ENCODE data around the gene PAK6.
A peak's percentile ranks its signal among the peaks of the same experiment; 100 is the strongest.

Gene PAK6

DNA sequence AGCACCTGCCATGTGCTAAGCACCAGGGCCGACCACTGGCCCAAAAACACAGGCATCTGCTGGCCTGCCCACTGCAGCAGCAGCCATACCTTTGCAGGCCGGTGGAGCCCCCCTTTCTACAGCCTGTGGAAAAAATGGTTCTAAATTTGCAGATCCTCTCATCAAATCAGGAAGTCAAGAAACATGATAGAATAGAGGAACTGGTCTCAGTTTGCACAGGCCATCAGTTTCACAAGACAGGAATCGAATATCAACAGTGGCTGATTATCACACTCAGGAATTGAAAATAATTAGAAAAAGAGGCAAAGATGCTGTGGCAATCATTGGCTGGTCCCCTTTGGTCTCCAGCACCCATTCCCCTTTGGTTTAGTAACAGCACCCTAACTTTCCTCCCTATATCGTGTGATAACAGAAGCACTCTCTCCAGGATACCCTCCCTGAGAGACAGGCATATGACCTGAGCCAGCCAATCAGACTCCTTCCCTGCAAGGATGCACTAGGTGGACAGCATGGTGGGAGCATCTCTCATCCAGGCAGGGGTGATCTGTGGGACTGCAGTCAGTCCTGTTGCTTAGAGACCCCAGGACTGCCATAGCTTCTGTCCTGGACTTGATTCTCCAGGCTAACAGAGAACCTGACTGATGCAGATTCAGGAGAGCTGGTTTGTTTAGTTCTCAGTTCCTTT is 3.5 kb upstream of the PAK6 start:
- Histone ChIP-seq H3K4me2 (ENCODE audit: low read depth, low read length, poor library complexity, severe bottlenecking) (no peak overlapping the region), H3K9me3 (ENCODE audit: insufficient read depth, low read depth, low read length) (no peaks in the 10 kb centered on the region), H3K4me1 (ENCODE audit: insufficient read depth, low read length, poor library complexity, severe bottlenecking) (peaks cover 6% of the 10 kb centered on the region), H4K20me1 (ENCODE audit: insufficient read depth, low read length, poor library complexity, severe bottlenecking) (no peaks in the 10 kb centered on the region), H3K79me2 (ENCODE audit: insufficient read depth, low read length) (no peaks in the 10 kb centered on the region), H3F3A (ENCODE audit: low read depth) (no peaks in the 10 kb centered on the region), H2AFZ (ENCODE audit: low read length) (no peak overlapping the region), H3K4me3 (ENCODE audit: low read length, poor library complexity, severe bottlenecking) (no peak overlapping the region), H3K27me3 (ENCODE audit: insufficient read depth, low read length, poor library complexity, severe bottlenecking) (no peaks in the 10 kb centered on the region), H3K9ac (ENCODE audit: low read depth, low read length, poor library complexity, severe bottlenecking) (no peak overlapping the region), H3K36me3 (ENCODE audit: insufficient read depth, low read length) (peaks cover 5% of the 10 kb centered on the region; the same call in 1 of the 2 replicates), H3K9me2 (replicated peaks; ENCODE audit: low read depth, low read length) (no peaks in the 10 kb centered on the region)
- TF ChIP-seq, protein P1, sequence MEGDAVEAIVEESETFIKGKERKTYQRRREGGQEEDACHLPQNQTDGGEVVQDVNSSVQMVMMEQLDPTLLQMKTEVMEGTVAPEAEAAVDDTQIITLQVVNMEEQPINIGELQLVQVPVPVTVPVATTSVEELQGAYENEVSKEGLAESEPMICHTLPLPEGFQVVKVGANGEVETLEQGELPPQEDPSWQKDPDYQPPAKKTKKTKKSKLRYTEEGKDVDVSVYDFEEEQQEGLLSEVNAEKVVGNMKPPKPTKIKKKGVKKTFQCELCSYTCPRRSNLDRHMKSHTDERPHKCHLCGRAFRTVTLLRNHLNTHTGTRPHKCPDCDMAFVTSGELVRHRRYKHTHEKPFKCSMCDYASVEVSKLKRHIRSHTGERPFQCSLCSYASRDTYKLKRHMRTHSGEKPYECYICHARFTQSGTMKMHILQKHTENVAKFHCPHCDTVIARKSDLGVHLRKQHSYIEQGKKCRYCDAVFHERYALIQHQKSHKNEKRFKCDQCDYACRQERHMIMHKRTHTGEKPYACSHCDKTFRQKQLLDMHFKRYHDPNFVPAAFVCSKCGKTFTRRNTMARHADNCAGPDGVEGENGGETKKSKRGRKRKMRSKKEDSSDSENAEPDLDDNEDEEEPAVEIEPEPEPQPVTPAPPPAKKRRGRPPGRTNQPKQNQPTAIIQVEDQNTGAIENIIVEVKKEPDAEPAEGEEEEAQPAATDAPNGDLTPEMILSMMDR (conservative IDR thresholded peaks at IDR 0.05; ENCODE audit: low read length) = no peak
- no peak for TF ChIP-seq EZH2phosphoT487 (IDR thresholded peaks at IDR 0.05; ENCODE audit: borderline replicate concordance)

DNA sequence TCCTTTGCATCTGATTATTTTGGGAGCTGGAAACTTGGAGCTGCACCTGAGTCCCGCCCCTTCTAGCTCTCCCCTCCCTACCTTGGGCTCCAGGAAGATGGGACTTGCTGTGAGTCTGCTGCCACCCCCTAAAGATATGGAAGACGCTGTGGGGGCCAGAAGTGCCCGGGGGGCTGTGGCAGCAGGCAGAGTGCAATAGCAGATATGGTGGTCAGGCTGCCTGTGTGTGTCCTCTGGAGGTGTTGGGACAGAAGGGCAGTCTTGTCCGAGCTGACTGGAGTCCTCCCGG is 485 bp downstream of the PAK6 start:
- Histone ChIP-seq H2AFZ (ENCODE audit: low read length) (no peak overlapping the region), H4K20me1 (ENCODE audit: insufficient read depth, low read length, poor library complexity, severe bottlenecking) (no peaks in the 10 kb centered on the region), H3K4me3 (ENCODE audit: low read length, poor library complexity, severe bottlenecking) (no peak overlapping the region), H3K36me3 (ENCODE audit: insufficient read depth, low read length) (no peaks in the 10 kb centered on the region), H3K4me1 (ENCODE audit: insufficient read depth, low read length, poor library complexity, severe bottlenecking) (peaks cover 6% of the 10 kb centered on the region), H3K9me3 (ENCODE audit: insufficient read depth, low read depth, low read length) (no peaks in the 10 kb centered on the region), H3F3A (ENCODE audit: low read depth) (no peaks in the 10 kb centered on the region), H3K9me2 (replicated peaks; ENCODE audit: low read depth, low read length) (no peaks in the 10 kb centered on the region), H3K27me3 (ENCODE audit: insufficient read depth, low read length, poor library complexity, severe bottlenecking) (no peaks in the 10 kb centered on the region), H3K4me2 (ENCODE audit: low read depth, low read length, poor library complexity, severe bottlenecking) (peak overlapping the region; percentile 8), H3K79me2 (ENCODE audit: insufficient read depth, low read length) (no peaks in the 10 kb centered on the region), H3K9ac (ENCODE audit: low read depth, low read length, poor library complexity, severe bottlenecking) (no peak overlapping the region)
- no peak for TF ChIP-seq EZH2phosphoT487 (IDR thresholded peaks at IDR 0.05; ENCODE audit: borderline replicate concordance)
- TF ChIP-seq, protein P1 (conservative IDR thresholded peaks at IDR 0.05; ENCODE audit: low read length) = no peak

DNA sequence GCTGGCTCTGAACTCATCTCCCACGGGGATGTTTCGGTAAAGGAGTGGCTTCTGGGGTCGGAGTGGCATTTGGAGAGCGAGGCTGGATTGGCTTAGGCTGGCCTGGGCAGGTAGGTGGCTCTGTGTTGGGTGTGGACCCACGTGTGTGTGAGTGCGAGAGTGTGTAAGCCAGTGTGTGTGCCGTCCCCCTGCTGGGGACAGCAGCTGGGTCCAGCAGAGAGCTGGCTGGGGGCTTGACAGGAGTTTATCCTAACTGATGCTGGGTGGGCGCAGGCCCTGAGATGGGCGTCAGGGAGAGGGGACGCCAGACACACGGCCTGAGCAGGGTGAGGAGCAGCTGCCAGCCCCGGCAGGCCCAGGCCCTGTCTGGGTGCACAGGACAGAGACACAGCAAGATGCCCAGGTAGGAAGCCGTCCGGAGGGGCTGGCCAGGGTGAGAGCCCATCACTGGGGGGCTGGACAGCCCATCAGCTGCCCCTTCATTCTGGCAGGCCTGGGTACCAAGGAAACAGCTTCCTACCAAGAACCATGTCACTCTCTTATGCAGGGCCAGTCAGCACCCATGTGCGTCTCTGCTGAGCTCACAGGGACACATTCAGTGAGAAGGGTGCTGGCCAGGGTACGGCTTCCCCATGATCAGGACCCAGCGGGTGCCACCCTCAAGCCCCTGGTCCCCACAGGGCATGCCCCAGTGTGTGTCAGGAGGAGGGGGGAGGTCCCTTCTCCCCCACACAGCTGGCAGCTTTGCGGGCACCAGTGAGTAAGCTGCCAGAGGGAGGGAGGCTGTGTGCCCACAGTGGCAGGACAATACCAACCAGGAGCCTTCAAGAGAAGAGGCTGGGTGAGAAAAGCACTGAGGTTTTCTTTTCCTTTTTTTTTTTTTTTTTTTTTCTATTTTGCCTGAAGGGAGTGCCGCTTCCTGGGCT is 1.1 kb downstream of the PAK6 start:
- Histone ChIP-seq H3K9ac (ENCODE audit: low read depth, low read length, poor library complexity, severe bottlenecking) (no peak overlapping the region), H3K4me1 (ENCODE audit: insufficient read depth, low read length, poor library complexity, severe bottlenecking) (peaks cover 2% of the 10 kb centered on the region), H3K27me3 (ENCODE audit: insufficient read depth, low read length, poor library complexity, severe bottlenecking) (no peaks in the 10 kb centered on the region), H3F3A (ENCODE audit: low read depth) (no peaks in the 10 kb centered on the region), H4K20me1 (ENCODE audit: insufficient read depth, low read length, poor library complexity, severe bottlenecking) (no peaks in the 10 kb centered on the region), H3K4me3 (ENCODE audit: low read length, poor library complexity, severe bottlenecking) (no peak overlapping the region), H3K9me3 (ENCODE audit: insufficient read depth, low read depth, low read length) (no peaks in the 10 kb centered on the region), H3K79me2 (ENCODE audit: insufficient read depth, low read length) (no peaks in the 10 kb centered on the region), H3K36me3 (ENCODE audit: insufficient read depth, low read length) (no peaks in the 10 kb centered on the region), H2AFZ (ENCODE audit: low read length) (no peak overlapping the region), H3K9me2 (replicated peaks; ENCODE audit: low read depth, low read length) (no peaks in the 10 kb centered on the region), H3K4me2 (ENCODE audit: low read depth, low read length, poor library complexity, severe bottlenecking) (no peak overlapping the region)
- TF ChIP-seq, protein P1 (conservative IDR thresholded peaks at IDR 0.05; ENCODE audit: low read length) = no peak
- no peak for TF ChIP-seq EZH2phosphoT487 (IDR thresholded peaks at IDR 0.05; ENCODE audit: borderline replicate concordance)

Data from Loucy (cell line).